GM19452 (cell line): ENCODE results near the gene SNU13.
"Not testable (repeated sequence)": the region's sequence is repeated elsewhere in the genome, so short reads cannot be mapped to it uniquely, and the experiment has no call there.

Experiments
- ATAC-seq: cut with Tn5 transposase; IDR thresholded peaks from one replicate; pipeline ENCODE4 v1.9.1; 2021; ENCODE audit not compliant: unreplicated experiment

The SNU13 gene

GRCh38 chr22:41682033-41682807 lies 6.4 kb downstream of the SNU13 start:
- no peak for ATAC-seq

GRCh38 chr22:41681616-41682015 lies 7.1 kb downstream of the SNU13 start:
- no peak for ATAC-seq

- no peak for ATAC-seq
These were observed 12.5 kb downstream of the SNU13 start for GRCh38 chr22:41676134-41676533.

GRCh38 chr22:41674846-41675340 lies 13.8 kb downstream of the SNU13 start:
- ATAC-seq = no peak

GRCh38 chr22:41672780-41673509 lies 15.7 kb downstream of the SNU13 start:
- no peak for ATAC-seq

- ATAC-seq = not testable (repeated sequence)
These were observed 16.6 kb downstream of the SNU13 start for GRCh38 chr22:41672096-41672495.

GRCh38 chr22:41668971-41669911 lies 19.4 kb downstream of the SNU13 start:
- ATAC-seq = no peak

GRCh38 chr22:41664951-41665350 lies 23.7 kb downstream of the SNU13 start:
- ATAC-seq = no peak

GRCh38 chr22:41664490-41664889 lies 24.2 kb downstream of the SNU13 start:
- ATAC-seq = no peak

- ATAC-seq = not testable (repeated sequence)
These were observed 25.1 kb downstream of the SNU13 start for GRCh38 chr22:41663594-41663993.

GRCh38 chr22:41661713-41662112 lies 27.0 kb downstream of the SNU13 start:
- ATAC-seq = no peak

- no peak for ATAC-seq
These were observed 27.6 kb downstream of the SNU13 start for GRCh38 chr22:41661088-41661487.

GRCh38 chr22:41660416-41660815 lies 28.3 kb downstream of the SNU13 start:
- ATAC-seq = no peak

- ATAC-seq = no peak
These were observed 28.7 kb downstream of the SNU13 start for GRCh38 chr22:41659941-41660340.

- no peak for ATAC-seq
These were observed 29.8 kb downstream of the SNU13 start for GRCh38 chr22:41658869-41659268.

- no peak for ATAC-seq
These were observed 31.0 kb downstream of the SNU13 start for GRCh38 chr22:41657709-41658108.

GRCh38 chr22:41656556-41656955 lies 32.1 kb downstream of the SNU13 start:
- ATAC-seq = no peak

GRCh38 chr22:41654322-41654721 lies 34.3 kb downstream of the SNU13 start:
- no peak for ATAC-seq

- ATAC-seq = no peak
These were observed 37.8 kb downstream of the SNU13 start for GRCh38 chr22:41650821-41651220.

GRCh38 chr22:41650229-41650628 lies 38.4 kb downstream of the SNU13 start:
- ATAC-seq = no peak

- ATAC-seq = no peak
These were observed 40.2 kb downstream of the SNU13 start for GRCh38 chr22:41648432-41648831.
